HEK293 (cell line): Measurements from ENCODE around the gene OTUD1.

ENCODE experiments used
- FEZF1 ChIP-seq: fragments of 450-650 bp; formaldehyde crosslinking; IDR thresholded peaks from 2 replicates; pipeline ENCODE4 v1.5.1; 2016; ENCODE audit warnings: missing biosample characterization, missing genetic modification characterization
- GFI1B ChIP-seq: fragments of 450-650 bp; formaldehyde crosslinking; IDR thresholded peaks from 2 replicates; pipeline ENCODE4 v1.5.1; 2016; ENCODE audit warnings: missing biosample characterization, missing genetic modification characterization
- GLI2 ChIP-seq: fragments of 450-650 bp; formaldehyde crosslinking; IDR thresholded peaks from 2 replicates; pipeline ENCODE4; 2017; ENCODE audit warnings: missing biosample characterization, missing genetic modification characterization, low read depth, borderline replicate concordance
- KLF1 ChIP-seq: fragments of 450-650 bp; formaldehyde crosslinking; IDR thresholded peaks from 2 replicates; pipeline ENCODE4 v1.5.1; 2016; ENCODE audit warnings: missing biosample characterization, missing genetic modification characterization
- ZBTB1 ChIP-seq: fragments of 450-650 bp; formaldehyde crosslinking; IDR thresholded peaks from 2 replicates; pipeline ENCODE4 v1.5.1; 2016; ENCODE audit warnings: missing biosample characterization, missing genetic modification characterization
- ZIC2 ChIP-seq: fragments of 450-650 bp; formaldehyde crosslinking; IDR thresholded peaks from 2 replicates; pipeline ENCODE4 v1.5.1; 2016; ENCODE audit warnings: missing biosample characterization, missing genetic modification characterization
- ZNF10 ChIP-seq: fragments of 450-650 bp; formaldehyde crosslinking; IDR thresholded peaks from 2 replicates; pipeline ENCODE4 v1.5.1; 2017; ENCODE audit warnings: missing biosample characterization, missing genetic modification characterization
- ZNF132 ChIP-seq: fragments of 450-650 bp; formaldehyde crosslinking; IDR thresholded peaks from 2 replicates; pipeline ENCODE4 v1.5.1; 2017; ENCODE audit warnings: missing biosample characterization, missing genetic modification characterization, borderline replicate concordance
- ZNF341 ChIP-seq: fragments of 450-650 bp; formaldehyde crosslinking; IDR thresholded peaks from 2 replicates; pipeline ENCODE4; 2016; ENCODE audit warnings: low read depth, missing biosample characterization, missing genetic modification characterization
- ZNF423 ChIP-seq: fragments of 450-650 bp; formaldehyde crosslinking; IDR thresholded peaks from 2 replicates; pipeline ENCODE4 v1.5.1; 2016; ENCODE audit warnings: missing biosample characterization, missing genetic modification characterization
- ZNF530 ChIP-seq: fragments of 450-650 bp; formaldehyde crosslinking; IDR thresholded peaks from 2 replicates; pipeline ENCODE4 v1.5.1; 2016; ENCODE audit warnings: low read depth, missing biosample characterization, missing genetic modification characterization
- ZNF561 ChIP-seq: fragments of 450-650 bp; IDR thresholded peaks from 2 replicates; pipeline ENCODE4 v1.5.1; 2018; ENCODE audit warnings: missing biosample characterization, missing genetic modification characterization, borderline replicate concordance
- ZNF596 ChIP-seq: fragments of 450-650 bp; IDR thresholded peaks from 2 replicates; pipeline ENCODE4 v1.5.0; 2018; ENCODE audit warnings: missing biosample characterization, mild to moderate bottlenecking, missing genetic modification characterization, moderate library complexity
- ZNF626 ChIP-seq: fragments of 450-650 bp; sonication (Bioruptor Pico); formaldehyde crosslinking; IDR thresholded peaks from 2 replicates; pipeline ENCODE4 v1.5.1; 2018; ENCODE audit warnings: missing biosample characterization, missing genetic modification characterization, inconsistent platforms
- ZNF660 ChIP-seq: fragments of 450-650 bp; IDR thresholded peaks from 2 replicates; pipeline ENCODE4 v1.5.1; 2018; ENCODE audit warnings: missing biosample characterization, mild to moderate bottlenecking, missing genetic modification characterization
- ZNF707 ChIP-seq: fragments of 450-650 bp; formaldehyde crosslinking; IDR thresholded peaks from 2 replicates; pipeline ENCODE4 v1.5.1; 2016; ENCODE audit warnings: missing biosample characterization, missing genetic modification characterization
- ZNF776 ChIP-seq: fragments of 450-650 bp; formaldehyde crosslinking; IDR thresholded peaks from 2 replicates; pipeline ENCODE4 v1.5.0; 2017; ENCODE audit warnings: missing biosample characterization, missing genetic modification characterization, borderline replicate concordance
- ZNF837 ChIP-seq: fragments of 450-650 bp; formaldehyde crosslinking; IDR thresholded peaks from 2 replicates; pipeline ENCODE4 v1.5.1; 2016; ENCODE audit warnings: missing biosample characterization, missing genetic modification characterization
- TF ChIP-seq, protein P1 (sequence below): fragments of 450-650 bp; formaldehyde crosslinking; IDR thresholded peaks from 2 replicates; pipeline ENCODE4 v1.5.1; 2016; ENCODE audit warnings: missing biosample characterization, missing genetic modification characterization
- TF ChIP-seq, protein P2 (sequence below): fragments of 450-650 bp; formaldehyde crosslinking; IDR thresholded peaks from 2 replicates; pipeline ENCODE4 v1.5.1; 2016; ENCODE audit warnings: missing biosample characterization, missing genetic modification characterization, low read depth
- TF ChIP-seq, protein P3 (sequence below): fragments of 450-650 bp; formaldehyde crosslinking; IDR thresholded peaks from 2 replicates; pipeline ENCODE4 v1.5.1; 2016; ENCODE audit warnings: missing biosample characterization, missing genetic modification characterization
- TF ChIP-seq, protein P4 (sequence below): fragments of 450-650 bp; formaldehyde crosslinking; IDR thresholded peaks from 2 replicates; pipeline ENCODE4; 2016; ENCODE audit warnings: missing biosample characterization, missing genetic modification characterization
- TF ChIP-seq, protein P5 (sequence below): fragments of 450-650 bp; formaldehyde crosslinking; IDR thresholded peaks from 2 replicates; pipeline ENCODE4 v1.5.1; 2017; ENCODE audit warnings: missing biosample characterization, missing genetic modification characterization
- TF ChIP-seq, protein P6 (sequence below): sonication (generic); formaldehyde crosslinking; IDR thresholded peaks from 2 replicates; pipeline ENCODE4 v1.8.1; 2022; ENCODE audit warnings: mild to moderate bottlenecking, moderate library complexity, missing genetic modification reagents
- TF ChIP-seq, protein P7 (sequence below): fragments of 450-650 bp; formaldehyde crosslinking; IDR thresholded peaks from 2 replicates; pipeline ENCODE4 v1.5.1; 2016; ENCODE audit warnings: missing biosample characterization, missing genetic modification characterization
- TF ChIP-seq, protein P8 (sequence below): fragments of 450-650 bp; formaldehyde crosslinking; IDR thresholded peaks from 2 replicates; pipeline ENCODE4 v1.5.1; 2016; ENCODE audit warnings: missing biosample characterization, missing genetic modification characterization

The OTUD1 gene

DNA sequence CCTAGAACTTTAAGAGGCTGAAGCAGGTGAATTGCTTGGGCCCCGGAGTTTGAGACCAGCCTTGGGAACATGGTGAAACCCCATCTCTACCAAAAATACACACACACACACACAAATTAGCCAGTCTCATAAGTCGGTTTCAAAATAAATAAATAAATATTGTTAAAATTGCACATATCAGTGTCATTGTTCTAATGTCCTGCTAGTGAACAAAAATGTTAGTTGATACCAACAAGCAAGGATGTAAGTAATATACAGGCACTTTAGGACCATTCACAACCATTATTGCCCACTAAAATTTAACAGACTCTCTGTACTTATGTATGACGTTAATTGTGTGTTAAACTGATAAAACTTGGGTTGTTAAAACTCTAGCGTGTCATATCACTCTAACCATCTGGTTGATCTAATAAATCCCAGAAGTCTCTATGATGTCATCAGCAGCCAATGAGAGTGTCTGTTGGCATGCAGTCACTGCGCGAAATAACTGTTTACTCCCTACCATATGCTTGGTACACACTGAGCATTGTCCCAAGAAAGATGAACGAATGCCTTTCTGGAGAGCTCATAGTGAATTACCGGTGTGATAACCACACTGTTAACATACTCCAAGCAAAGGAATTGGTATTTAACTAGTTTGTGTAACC, 30.4 kb upstream of the OTUD1 start (continued):
- TF ChIP-seq ZNF561 (no peak), ZNF707 (no peak), GLI2 (tag by site-specific recombination) (peak; percentile 97), ZNF423 (no peak), ZNF596 (no peak), ZNF626 (tag by site-specific recombination) (no peak), FEZF1 (tag by site-specific recombination) (peak; percentile 92), ZBTB1 (tag by site-specific recombination) (peak; percentile 95), ZNF776 (tag by site-specific recombination) (no peak), ZNF530 (tag by site-specific recombination) (no peak), ZNF341 (no peak), GFI1B (tag by site-specific recombination) (peak; percentile 82), KLF1 (tag by site-specific recombination) (0 out of 2 replicates have a peak, but pooled peaks have one; percentile 26), ZNF837 (tag by site-specific recombination) (no peak), ZNF132 (tag by site-specific recombination) (no peak), ZNF10 (peak; percentile 72), ZNF660 (peak; percentile 70; the same call in 1 of the 2 replicates), ZIC2 (tag by site-specific recombination) (no peak)
- TF ChIP-seq, protein P1, sequence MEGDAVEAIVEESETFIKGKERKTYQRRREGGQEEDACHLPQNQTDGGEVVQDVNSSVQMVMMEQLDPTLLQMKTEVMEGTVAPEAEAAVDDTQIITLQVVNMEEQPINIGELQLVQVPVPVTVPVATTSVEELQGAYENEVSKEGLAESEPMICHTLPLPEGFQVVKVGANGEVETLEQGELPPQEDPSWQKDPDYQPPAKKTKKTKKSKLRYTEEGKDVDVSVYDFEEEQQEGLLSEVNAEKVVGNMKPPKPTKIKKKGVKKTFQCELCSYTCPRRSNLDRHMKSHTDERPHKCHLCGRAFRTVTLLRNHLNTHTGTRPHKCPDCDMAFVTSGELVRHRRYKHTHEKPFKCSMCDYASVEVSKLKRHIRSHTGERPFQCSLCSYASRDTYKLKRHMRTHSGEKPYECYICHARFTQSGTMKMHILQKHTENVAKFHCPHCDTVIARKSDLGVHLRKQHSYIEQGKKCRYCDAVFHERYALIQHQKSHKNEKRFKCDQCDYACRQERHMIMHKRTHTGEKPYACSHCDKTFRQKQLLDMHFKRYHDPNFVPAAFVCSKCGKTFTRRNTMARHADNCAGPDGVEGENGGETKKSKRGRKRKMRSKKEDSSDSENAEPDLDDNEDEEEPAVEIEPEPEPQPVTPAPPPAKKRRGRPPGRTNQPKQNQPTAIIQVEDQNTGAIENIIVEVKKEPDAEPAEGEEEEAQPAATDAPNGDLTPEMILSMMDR (tag by site-specific recombination) = no peak
- TF ChIP-seq, protein P2, sequence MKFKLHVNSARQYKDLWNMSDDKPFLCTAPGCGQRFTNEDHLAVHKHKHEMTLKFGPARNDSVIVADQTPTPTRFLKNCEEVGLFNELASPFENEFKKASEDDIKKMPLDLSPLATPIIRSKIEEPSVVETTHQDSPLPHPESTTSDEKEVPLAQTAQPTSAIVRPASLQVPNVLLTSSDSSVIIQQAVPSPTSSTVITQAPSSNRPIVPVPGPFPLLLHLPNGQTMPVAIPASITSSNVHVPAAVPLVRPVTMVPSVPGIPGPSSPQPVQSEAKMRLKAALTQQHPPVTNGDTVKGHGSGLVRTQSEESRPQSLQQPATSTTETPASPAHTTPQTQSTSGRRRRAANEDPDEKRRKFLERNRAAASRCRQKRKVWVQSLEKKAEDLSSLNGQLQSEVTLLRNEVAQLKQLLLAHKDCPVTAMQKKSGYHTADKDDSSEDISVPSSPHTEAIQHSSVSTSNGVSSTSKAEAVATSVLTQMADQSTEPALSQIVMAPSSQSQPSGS = peak; percentile 99
- TF ChIP-seq, protein P3, sequence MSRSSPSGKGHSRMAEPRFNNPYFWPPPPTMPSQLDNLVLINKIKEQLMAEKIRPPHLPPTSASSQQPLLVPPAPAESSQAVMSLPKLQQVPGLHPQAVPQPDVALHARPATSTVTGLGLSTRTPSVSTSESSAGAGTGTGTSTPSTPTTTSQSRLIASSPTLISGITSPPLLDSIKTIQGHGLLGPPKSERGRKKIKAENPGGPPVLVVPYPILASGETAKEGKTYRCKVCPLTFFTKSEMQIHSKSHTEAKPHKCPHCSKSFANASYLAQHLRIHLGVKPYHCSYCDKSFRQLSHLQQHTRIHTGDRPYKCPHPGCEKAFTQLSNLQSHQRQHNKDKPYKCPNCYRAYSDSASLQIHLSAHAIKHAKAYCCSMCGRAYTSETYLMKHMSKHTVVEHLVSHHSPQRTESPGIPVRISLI (tag by site-specific recombination) = peak; percentile 10; the same call in 1 of the 2 replicates
- TF ChIP-seq, protein P4, sequence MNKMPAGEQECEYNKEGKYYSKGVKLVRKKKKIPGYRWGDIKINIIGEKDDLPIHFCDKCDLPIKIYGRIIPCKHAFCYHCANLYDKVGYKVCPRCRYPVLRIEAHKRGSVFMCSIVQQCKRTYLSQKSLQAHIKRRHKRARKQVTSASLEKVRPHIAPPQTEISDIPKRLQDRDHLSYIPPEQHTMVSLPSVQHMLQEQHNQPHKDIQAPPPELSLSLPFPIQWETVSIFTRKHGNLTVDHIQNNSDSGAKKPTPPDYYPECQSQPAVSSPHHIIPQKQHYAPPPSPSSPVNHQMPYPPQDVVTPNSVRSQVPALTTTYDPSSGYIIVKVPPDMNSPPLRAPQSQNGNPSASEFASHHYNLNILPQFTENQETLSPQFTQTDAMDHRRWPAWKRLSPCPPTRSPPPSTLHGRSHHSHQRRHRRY = no peak
- TF ChIP-seq, protein P5, sequence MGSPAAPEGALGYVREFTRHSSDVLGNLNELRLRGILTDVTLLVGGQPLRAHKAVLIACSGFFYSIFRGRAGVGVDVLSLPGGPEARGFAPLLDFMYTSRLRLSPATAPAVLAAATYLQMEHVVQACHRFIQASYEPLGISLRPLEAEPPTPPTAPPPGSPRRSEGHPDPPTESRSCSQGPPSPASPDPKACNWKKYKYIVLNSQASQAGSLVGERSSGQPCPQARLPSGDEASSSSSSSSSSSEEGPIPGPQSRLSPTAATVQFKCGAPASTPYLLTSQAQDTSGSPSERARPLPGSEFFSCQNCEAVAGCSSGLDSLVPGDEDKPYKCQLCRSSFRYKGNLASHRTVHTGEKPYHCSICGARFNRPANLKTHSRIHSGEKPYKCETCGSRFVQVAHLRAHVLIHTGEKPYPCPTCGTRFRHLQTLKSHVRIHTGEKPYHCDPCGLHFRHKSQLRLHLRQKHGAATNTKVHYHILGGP (tag by site-specific recombination) = no peak; the same call in 1 of the 2 replicates
- TF ChIP-seq, protein P6, sequence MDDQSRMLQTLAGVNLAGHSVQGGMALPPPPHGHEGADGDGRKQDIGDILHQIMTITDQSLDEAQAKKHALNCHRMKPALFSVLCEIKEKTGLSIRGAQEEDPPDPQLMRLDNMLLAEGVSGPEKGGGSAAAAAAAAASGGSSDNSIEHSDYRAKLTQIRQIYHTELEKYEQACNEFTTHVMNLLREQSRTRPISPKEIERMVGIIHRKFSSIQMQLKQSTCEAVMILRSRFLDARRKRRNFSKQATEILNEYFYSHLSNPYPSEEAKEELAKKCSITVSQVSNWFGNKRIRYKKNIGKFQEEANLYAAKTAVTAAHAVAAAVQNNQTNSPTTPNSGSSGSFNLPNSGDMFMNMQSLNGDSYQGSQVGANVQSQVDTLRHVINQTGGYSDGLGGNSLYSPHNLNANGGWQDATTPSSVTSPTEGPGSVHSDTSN (CRISPR knock-in tag) = no peak
- TF ChIP-seq, protein P7, sequence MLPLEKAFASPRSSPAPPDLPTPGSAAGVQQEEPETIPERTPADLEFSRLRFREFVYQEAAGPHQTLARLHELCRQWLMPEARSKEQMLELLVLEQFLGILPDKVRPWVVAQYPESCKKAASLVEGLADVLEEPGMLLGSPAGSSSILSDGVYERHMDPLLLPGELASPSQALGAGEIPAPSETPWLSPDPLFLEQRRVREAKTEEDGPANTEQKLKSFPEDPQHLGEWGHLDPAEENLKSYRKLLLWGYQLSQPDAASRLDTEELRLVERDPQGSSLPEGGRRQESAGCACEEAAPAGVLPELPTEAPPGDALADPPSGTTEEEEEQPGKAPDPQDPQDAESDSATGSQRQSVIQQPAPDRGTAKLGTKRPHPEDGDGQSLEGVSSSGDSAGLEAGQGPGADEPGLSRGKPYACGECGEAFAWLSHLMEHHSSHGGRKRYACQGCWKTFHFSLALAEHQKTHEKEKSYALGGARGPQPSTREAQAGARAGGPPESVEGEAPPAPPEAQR (tag by site-specific recombination) = no peak
- TF ChIP-seq, protein P8, sequence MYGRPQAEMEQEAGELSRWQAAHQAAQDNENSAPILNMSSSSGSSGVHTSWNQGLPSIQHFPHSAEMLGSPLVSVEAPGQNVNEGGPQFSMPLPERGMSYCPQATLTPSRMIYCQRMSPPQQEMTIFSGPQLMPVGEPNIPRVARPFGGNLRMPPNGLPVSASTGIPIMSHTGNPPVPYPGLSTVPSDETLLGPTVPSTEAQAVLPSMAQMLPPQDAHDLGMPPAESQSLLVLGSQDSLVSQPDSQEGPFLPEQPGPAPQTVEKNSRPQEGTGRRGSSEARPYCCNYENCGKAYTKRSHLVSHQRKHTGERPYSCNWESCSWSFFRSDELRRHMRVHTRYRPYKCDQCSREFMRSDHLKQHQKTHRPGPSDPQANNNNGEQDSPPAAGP (tag by site-specific recombination) = peak; percentile 82
